DOHH2 (cell line): ENCODE measurements around the gene TMED5.

Experiments used
- H3F3A ChIP-seq: fragments of 200-600 bp; sonication (generic), shearing (Covaris generic); 2 replicates; pipeline ENCODE4 v1.6.0; 2016; ENCODE audit warnings: antibody characterized with exemption, mild to moderate bottlenecking; ENCODE audit not compliant: control insufficient read depth, insufficient read depth
- H3K27ac ChIP-seq: fragments of 200-600 bp; sonication (generic); 2 replicates; pipeline ENCODE4 v1.5.1; 2014; ENCODE audit warnings: low read depth, mild to moderate bottlenecking, low read length, moderate library complexity
- H3K27me3 ChIP-seq: fragments of 200-600 bp; sonication (generic); 2 replicates; pipeline ENCODE4 v1.6.1; 2014; ENCODE audit warnings: mild to moderate bottlenecking, low read length, mixed read lengths; ENCODE audit not compliant: control insufficient read depth
- H3K36me3 ChIP-seq: fragments of 200-600 bp; sonication (generic); 2 replicates; pipeline ENCODE4 v1.6.1; 2014; ENCODE audit warnings: mild to moderate bottlenecking, low read length, moderate library complexity, mixed read lengths; ENCODE audit not compliant: control insufficient read depth
- H3K4me1 ChIP-seq: fragments of 200-600 bp; sonication (generic); 2 replicates; pipeline ENCODE4 v1.6.1; 2014; ENCODE audit warnings: mild to moderate bottlenecking, low read length, mixed read lengths; ENCODE audit not compliant: control insufficient read depth
- H3K4me2 ChIP-seq: fragments of 200-600 bp; sonication (generic); 2 replicates; pipeline ENCODE4 v1.6.0; 2014; ENCODE audit warnings: mild to moderate bottlenecking, low read length, moderate library complexity
- H3K4me3 ChIP-seq: fragments of 200-600 bp; sonication (generic); 2 replicates; pipeline ENCODE4 v1.5.1; 2014; ENCODE audit warnings: mild to moderate bottlenecking, low read length, mixed read lengths
- H3K79me2 ChIP-seq: fragments of 200-600 bp; sonication (generic); 2 replicates; pipeline ENCODE4 v1.6.1; 2014; ENCODE audit warnings: mild to moderate bottlenecking, low read length, mixed read lengths; ENCODE audit not compliant: control insufficient read depth
- H3K9me2 ChIP-seq: fragments of 200-600 bp; sonication (generic); replicated peaks from 2 replicates; pipeline ENCODE4 v1.6.1; 2014; ENCODE audit warnings: mild to moderate bottlenecking, low read length, mixed read lengths; ENCODE audit not compliant: control insufficient read depth
- H3K9me3 ChIP-seq: fragments of 200-600 bp; sonication (generic); 2 replicates; pipeline ENCODE4 v1.6.1; 2014; ENCODE audit warnings: antibody characterized with exemption, low read length, mixed read lengths; ENCODE audit not compliant: control insufficient read depth, insufficient read depth
- H4K20me1 ChIP-seq: fragments of 200-600 bp; sonication (generic); 2 replicates; pipeline ENCODE4 v1.6.0; 2014; ENCODE audit warnings: low read depth, mild to moderate bottlenecking, antibody characterized with exemption, low read length, moderate library complexity; ENCODE audit not compliant: control insufficient read depth, insufficient read depth
- EZH2phosphoT487 ChIP-seq: fragments of 200-600 bp; sonication (generic); IDR thresholded peaks from 2 replicates; pipeline ENCODE4 v1.6.1; 2017; ENCODE audit warnings: borderline replicate concordance, mild to moderate bottlenecking, antibody characterized with exemption, low read length, moderate library complexity, mixed read lengths
- TF ChIP-seq, protein P1 (sequence below): fragments of 200-600 bp; sonication (generic); IDR thresholded peaks from one replicate; pipeline ENCODE4 v1.5.1; 2014; ENCODE audit warnings: antibody characterized with exemption, mild to moderate bottlenecking, low read depth, low read length; ENCODE audit not compliant: poor library complexity, severe bottlenecking

TMED5 gene

DNA sequence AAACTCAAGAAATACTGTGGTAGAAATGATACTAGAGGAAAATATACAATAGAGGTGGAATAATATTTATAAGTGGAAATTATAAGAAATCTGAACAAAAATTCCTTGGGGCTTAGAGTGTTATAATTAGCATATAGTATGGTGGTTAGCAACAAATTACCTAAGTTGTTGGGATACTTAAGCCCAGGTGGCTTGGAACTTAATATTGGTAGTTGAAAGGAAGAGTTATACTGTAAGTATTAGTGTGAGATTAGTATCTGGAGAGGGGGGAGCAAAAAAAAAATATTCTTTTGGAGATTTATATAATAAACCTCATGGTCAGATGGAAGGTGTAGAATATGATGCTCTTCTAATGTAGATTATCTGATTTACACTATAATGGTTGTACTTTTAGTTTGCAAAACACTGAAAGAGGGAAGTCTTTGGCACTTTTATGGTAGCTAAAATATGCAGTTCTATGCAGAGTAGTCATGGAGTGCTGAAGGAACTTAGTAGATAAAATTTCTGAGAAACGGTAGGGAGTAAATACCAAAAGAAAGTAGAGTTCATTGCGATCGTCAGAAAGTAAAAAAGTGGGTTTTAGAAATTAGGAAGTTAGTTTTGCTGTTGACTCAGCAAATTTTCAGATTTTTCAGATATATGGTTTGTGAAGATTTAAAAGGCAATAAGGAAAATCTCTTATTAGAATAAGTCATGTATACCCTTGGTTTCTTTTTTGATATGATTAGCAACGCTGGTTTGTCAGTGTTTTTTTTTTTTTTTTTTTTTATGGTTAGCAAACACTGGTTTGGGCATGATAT, 55.5 kb downstream of the TMED5 start:
- no peaks in the 10 kb centered on the region for H3K4me1 ChIP-seq
- H3K4me2 ChIP-seq = no peak overlapping the region
- no peaks in the 10 kb centered on the region for H3K27me3 ChIP-seq
- no peaks in the 10 kb centered on the region for H3K9me3 ChIP-seq
- peaks cover 2% of the 10 kb centered on the region; the same call in 1 of the 2 replicates for H3K79me2 ChIP-seq
- H3K4me3 ChIP-seq = no peak overlapping the region
- no peaks in the 10 kb centered on the region for H4K20me1 ChIP-seq
- no peak for TF ChIP-seq EZH2phosphoT487
- TF ChIP-seq, protein P1, sequence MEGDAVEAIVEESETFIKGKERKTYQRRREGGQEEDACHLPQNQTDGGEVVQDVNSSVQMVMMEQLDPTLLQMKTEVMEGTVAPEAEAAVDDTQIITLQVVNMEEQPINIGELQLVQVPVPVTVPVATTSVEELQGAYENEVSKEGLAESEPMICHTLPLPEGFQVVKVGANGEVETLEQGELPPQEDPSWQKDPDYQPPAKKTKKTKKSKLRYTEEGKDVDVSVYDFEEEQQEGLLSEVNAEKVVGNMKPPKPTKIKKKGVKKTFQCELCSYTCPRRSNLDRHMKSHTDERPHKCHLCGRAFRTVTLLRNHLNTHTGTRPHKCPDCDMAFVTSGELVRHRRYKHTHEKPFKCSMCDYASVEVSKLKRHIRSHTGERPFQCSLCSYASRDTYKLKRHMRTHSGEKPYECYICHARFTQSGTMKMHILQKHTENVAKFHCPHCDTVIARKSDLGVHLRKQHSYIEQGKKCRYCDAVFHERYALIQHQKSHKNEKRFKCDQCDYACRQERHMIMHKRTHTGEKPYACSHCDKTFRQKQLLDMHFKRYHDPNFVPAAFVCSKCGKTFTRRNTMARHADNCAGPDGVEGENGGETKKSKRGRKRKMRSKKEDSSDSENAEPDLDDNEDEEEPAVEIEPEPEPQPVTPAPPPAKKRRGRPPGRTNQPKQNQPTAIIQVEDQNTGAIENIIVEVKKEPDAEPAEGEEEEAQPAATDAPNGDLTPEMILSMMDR = no peak
- peaks cover 88% of the 10 kb centered on the region for H3K36me3 ChIP-seq
- peaks cover 14% of the 10 kb centered on the region for H3F3A ChIP-seq
- no peak overlapping the region for H3K27ac ChIP-seq
- no peaks in the 10 kb centered on the region for H3K9me2 ChIP-seq

DNA sequence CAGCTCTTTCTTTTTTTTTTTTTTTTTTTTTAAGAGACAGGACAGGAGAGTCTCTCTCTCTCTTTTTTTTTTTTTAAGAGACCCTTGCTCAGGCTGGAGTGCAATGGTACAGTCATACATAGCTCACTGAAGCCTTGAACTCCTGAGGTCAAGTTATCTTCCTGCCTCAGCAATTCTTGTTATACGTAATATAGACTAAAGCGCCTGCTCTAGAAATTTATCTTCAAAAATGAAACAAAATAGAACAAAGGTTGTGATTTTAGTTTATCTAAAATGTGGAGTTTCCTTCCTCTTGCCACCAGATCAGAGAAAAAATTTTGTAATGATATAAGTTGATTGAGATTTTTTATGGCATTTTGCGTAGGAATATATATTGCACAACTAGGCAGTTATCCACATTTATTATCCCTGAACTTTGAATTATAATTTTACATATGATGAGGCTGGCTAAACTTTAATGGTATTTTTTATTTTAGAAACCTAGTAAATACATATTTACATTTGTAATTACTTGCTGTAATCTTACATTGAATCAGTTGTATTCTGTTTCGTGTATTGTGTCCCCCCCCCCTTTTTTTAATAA, 56.9 kb downstream of the TMED5 start:
- Histone ChIP-seq H3K27ac (no peak overlapping the region), H3K36me3 (peaks cover 89% of the 10 kb centered on the region), H3K4me1 (no peaks in the 10 kb centered on the region), H3K27me3 (no peaks in the 10 kb centered on the region), H3K4me2 (no peak overlapping the region), H3K79me2 (peaks cover 2% of the 10 kb centered on the region), H3K9me2 (no peaks in the 10 kb centered on the region), H3K4me3 (no peak overlapping the region), H3F3A (peaks cover 19% of the 10 kb centered on the region), H3K9me3 (no peaks in the 10 kb centered on the region), H4K20me1 (no peaks in the 10 kb centered on the region)
- no peak for TF ChIP-seq EZH2phosphoT487
- TF ChIP-seq, protein P1 = no peak

DNA sequence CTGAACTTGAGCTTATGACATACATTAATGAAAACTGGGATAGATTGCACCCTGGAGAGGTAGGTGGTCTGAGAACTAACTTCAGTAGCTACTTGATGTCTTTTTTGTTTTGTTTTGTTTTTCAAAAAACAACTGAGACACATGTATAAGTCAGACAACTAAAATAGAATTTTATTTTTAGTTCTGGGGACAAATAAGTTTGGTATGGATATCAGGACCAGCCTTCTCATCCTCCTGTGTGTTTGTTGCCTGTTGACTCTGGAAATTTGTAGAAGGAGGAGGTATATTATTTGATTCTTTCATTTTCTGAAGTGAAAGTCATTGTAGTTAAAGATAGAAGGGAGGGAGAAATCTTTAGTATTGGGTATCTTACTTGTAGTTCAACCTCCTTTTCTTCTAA, 59.6 kb downstream of the TMED5 start:
- TF ChIP-seq EZH2phosphoT487 = no peak
- TF ChIP-seq, protein P1 = no peak
- Histone ChIP-seq H3K4me3 (no peak overlapping the region), H3K27me3 (no peaks in the 10 kb centered on the region), H3F3A (peaks cover 19% of the 10 kb centered on the region), H4K20me1 (0 out of 2 replicates have a peak, but pooled peaks cover 2% of the 10 kb centered on the region), H3K36me3 (peaks cover 89% of the 10 kb centered on the region), H3K79me2 (peaks cover 9% of the 10 kb centered on the region), H3K4me2 (no peak overlapping the region), H3K27ac (no peak overlapping the region), H3K9me2 (no peaks in the 10 kb centered on the region), H3K4me1 (no peaks in the 10 kb centered on the region), H3K9me3 (no peaks in the 10 kb centered on the region)
